GM13976 (cell line): Measurements from ENCODE around the gene CXCL17.

Experiments
- DNase-seq: peaks from one replicate; pipeline ENCODE4 v3.0.0; 2012; ENCODE audit warnings: low spot score
- CTCF ChIP-seq: IDR thresholded peaks from 2 replicates; pipeline ENCODE4 v1.5.1; 2012; ENCODE audit warnings: borderline replicate concordance, mild to moderate bottlenecking; ENCODE audit not compliant: insufficient read depth; ENCODE audit errors: extremely low read depth, missing control alignments, control extremely low read depth
- in situ Hi-C: fragments of 300-500 bp; cut with MboI; formaldehyde crosslinking; loops from one replicate; pipeline ENCODE4 v1.12.0; 2022; ENCODE audit warnings: low sequenced_read_pairs, mixed read lengths, inconsistent platforms; ENCODE audit not compliant: unreplicated experiment

The CXCL17 gene

GRCh38 chr19:42445948-42446347 is 3.2 kb upstream of the CXCL17 start:
- in situ Hi-C loops = no loop called here
- no peak for DNase-seq
- no peak for TF ChIP-seq CTCF

- TF ChIP-seq CTCF = no peak
- in situ Hi-C loops = no loop called here
- DNase-seq = no peak
Observed at GRCh38 chr19:42443944-42444398, 1.2 kb upstream of the CXCL17 start.

- in situ Hi-C loops = no loop called here
Observed at GRCh38 chr19:42441049-42441445, 1.7 kb downstream of the CXCL17 start.

GRCh38 chr19:42440357-42441048 is 2.2 kb downstream of the CXCL17 start:
- peak; percentile 75 for DNase-seq
- in situ Hi-C loops = no loop called here
- TF ChIP-seq CTCF = peak; percentile 76

More at GRCh38 chr19:42441049-42441445, 1.7 kb downstream of the CXCL17 start:
- TF ChIP-seq CTCF = no peak
- DNase-seq = no peak

GRCh38 chr19:42436006-42436405 is 6.7 kb downstream of the CXCL17 start:
- in situ Hi-C loops = no loop called here

GRCh38 chr19:42435316-42435715 is 7.4 kb downstream of the CXCL17 start:
- DNase-seq = no peak
- no peak for TF ChIP-seq CTCF
- in situ Hi-C loops = no loop called here

More at GRCh38 chr19:42436006-42436405, 6.7 kb downstream of the CXCL17 start:
- TF ChIP-seq CTCF = no peak
- DNase-seq = no peak
